ENCODE results near the gene PHACTR2.

PHACTR2 gene

DNA sequence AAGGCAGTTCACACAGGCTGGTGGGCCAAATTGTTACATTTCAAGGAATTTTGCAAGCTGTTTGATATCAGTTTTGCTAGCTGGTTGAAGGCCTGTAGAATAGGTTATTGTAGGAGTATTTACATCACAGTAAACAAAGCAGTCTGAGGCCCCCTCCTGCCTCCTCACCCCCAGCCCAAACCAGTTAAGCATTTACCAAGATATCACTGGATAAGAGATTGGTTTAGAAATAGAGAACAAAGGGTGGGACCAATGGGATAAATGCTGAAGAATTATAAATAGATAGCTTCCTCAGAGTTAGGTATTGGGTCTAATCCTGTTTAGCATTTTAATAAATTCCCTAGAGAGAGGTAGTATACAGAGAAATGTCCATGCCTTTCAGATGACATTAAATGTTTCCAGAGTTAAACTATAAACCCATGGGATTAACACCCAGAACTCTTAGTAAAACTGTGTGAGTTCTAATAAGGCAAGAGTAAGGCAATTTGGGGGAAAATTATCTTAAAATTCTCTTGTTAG is 2.3 kb upstream of the PHACTR2 start:
- DNase-seq (ENCODE audit: low read depth in 2 of 2): no peak

DNA sequence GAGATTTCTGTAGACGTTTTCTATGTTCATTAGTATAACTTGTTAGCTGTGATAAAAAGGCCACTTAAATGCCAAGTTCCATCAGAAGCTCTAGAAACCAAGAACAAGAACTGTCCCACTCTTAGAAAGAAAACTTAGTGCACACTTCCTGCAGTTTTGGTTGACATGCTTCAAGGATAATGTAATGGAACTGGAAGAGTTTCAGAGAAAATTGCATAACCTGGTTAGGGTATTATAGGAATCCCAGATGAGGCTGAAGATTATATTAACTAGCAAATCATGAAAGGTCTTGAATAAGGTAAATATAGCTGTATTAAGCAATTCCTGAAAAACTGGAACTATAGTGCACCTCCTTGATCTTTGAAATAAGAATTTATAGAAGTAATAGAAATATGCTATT is 1.8 kb upstream of the PHACTR2 start:
- DNase-seq (ENCODE audit: low read depth in 2 of 2): no peak

DNA sequence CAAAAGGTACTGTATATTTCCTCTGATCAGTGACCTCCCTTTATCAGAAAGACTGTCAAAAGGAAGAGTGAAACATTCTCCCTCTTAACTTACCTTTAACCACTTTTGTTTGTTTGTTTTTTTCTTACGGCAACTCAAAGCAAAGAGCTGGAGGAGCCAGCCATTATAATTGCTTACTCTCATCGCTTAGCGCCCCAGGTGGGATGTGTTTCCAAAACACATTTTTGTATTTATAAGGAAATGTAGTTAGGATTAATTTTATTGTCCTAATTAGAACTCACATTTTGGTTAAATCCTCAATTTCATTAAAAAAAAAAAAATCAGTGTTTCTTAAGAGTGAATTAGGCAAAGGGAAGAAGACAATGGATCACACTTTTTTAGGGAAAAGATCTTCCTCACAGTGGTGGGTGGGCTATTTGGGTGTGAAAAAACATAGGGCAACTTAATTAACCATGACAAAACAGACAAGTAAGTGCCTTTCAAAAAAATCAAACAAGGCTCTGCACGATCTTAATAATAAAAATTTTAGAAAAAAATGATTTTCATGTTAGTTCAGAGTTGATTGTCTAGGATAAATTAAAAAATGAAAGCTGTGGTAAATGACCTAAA is 1.2 kb upstream of the PHACTR2 start:
- DNase-seq (ENCODE audit: low read depth in 2 of 2): no peak

DNA sequence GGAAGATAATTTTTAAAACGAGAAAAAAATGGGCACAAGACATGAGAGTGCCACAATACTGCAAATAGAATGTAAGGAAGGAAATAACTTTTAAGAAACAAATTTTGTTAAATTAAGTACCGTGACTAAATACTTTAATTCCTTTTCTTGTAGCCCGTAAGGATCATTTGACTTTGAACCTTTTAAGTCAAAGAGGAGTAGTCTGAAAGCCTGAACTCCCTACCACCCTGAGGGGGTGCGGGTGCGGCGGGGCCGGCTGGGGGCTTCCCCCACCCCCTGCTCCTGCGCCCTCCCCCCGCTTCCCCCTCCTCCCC is 231 bp upstream of the PHACTR2 start:
- DNase-seq (ENCODE audit: low read depth in 2 of 2): no peak

DNA sequence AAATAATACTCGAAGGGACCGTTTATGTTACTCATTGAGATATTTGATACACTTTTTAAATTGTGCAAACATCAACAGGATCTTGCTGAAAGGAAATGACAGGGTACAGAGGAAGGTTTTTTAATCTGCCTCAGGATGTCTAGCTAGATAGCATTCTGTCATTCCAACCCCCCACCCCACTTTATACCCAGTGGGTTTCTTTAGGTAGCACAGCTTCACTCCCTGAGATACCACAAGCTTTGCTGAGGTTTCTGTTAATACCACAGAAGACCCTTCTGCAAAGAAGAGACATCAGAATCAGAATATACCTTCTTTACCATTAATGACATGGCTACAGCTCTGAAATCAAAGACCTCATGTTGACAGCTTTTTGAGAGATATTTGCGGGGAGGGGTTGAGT is 1.3 kb downstream of the PHACTR2 start:
- no peak for DNase-seq (ENCODE audit: low read depth in 2 of 2)

DNA sequence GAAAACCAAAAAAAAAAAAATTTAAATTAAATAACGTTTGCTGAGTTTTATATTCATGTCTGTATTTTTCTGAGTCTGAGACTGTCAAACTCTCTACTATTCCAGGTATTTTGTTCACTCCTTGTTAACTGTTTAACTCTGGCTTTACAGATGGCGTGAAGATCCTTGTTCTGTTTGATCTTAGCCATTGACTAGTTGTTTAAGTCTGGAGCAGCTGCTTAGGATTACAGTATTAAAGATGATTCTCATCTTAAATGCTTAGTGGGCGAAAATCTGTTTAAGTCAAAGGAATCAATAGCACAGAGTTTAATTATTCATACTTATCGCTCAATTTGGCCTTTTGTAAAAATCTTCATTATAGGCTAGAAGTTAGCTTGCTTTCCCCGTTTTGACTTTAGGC is 2.4 kb downstream of the PHACTR2 start:
- no peak for DNase-seq (ENCODE audit: low read depth in 2 of 2)

DNA sequence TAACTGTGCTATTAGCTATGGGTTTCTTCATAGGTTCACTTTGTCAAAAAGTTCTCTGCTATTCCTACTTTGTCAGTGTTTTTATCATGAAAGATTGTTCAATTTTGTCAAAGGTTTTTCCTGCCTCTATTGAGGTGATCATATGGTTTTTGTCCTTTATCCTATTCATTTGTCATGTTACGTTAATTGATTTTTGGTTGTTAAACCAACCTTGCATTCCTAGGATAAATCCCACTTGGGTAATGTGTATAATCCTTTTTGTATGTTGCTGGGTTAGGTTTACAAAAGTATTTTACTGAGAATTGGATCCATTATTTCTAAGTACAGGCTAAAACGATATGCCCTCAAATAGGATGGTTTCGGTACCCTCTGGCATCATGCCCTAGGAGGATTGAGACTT is 5.0 kb downstream of the PHACTR2 start:
- DNase-seq (ENCODE audit: low read depth in 2 of 2): no peak

DNA sequence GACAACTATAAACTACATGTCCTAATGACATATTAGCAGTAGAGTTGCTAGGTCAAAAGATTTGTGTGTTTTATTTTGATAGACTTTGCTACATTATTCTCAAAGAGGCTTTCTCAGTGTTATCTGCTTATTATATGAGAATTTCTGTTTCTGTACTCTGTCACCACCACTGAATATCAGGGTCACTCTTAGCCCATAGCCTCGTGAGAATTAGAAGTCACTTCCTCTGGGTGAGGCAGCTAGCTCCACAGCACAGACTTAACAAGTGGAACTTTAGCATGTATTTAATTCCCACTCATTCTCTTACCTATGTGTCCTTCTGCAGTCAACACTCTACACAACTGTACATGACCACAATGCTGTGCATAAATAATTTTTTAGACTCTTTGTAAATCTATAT is 6.7 kb downstream of the PHACTR2 start:
- no peak for DNase-seq (ENCODE audit: low read depth in 2 of 2)

DNA sequence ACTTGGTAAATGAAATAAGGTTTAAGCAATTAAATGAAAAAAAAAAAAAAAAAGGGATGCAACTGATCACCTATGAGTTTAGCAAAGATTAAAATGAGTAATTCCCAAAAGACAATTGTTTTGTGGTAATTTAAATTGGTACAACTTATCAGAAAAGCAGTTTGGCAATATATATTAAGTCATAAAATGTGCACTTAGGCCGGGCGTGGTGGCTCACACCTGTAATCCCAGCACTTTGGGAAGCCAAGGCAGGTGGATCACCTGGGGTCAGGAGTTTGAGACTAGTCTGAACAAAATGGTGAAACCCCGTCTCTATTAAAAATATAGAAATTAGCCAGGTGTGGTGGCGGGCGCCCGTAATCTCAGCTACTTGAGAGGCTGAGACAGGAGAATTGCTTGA is 7.9 kb downstream of the PHACTR2 start:
- no peak for DNase-seq (ENCODE audit: low read depth in 2 of 2)

DNA sequence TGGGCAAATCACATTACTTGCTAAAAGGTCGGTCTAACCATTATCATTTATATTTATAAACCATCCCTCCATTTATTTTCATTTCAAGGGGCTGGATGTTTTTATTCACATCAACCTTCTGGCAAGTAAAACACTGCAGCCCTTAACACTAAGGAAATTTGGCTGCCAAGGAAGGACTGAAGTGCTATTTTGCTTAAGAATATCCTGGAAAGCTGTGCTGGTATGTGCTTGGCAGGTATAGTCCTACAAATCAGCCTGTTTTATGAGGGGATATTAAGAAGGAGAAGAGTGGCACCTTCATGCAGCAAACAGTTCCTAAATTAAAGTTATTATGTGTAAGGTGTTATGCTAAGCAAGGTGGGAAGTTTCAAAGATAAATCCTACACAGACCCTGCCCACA is 9.8 kb downstream of the PHACTR2 start:
- no peak for DNase-seq (ENCODE audit: low read depth in 2 of 2)

DNA sequence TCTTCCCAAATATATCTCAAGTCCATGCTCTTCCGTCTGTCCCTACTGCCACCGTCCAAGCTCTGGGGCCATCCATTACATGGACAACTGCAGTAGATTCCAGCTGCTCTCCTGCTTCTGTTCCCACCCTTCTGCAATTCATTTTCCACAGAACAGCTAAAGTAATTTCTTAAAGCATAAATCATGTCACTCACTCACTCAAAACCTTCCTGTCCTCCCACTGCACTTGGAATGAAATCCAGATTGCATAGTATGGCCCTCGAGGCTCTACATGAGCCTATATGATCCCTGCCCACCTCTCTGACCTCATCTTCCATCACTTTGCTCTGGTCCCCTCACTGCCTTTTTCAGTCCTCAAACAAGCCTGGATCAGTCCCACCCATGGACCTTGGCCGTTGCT is 10.9 kb downstream of the PHACTR2 start:
- DNase-seq (ENCODE audit: low read depth in 2 of 2): no peak

DNA sequence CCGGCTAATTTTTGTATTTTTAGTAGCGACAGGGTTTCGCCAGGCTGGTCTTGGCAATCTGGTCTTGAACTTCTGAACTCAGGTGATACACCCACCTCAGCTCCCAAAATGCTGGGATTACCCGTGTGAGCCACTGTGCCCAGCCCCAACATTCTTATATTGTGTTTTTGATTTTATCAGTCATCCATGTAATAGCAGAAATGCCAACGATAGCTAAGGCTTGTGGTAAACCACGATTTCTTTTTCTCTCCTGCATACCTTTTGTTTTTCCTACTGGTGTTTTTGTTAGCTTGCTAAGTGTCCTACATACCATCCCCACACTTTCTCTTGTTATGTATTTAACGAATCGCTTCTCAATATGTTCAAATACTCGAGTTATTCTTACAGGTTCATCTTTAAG is 12.1 kb downstream of the PHACTR2 start:
- DNase-seq (ENCODE audit: low read depth in 2 of 2): no peak

DNA sequence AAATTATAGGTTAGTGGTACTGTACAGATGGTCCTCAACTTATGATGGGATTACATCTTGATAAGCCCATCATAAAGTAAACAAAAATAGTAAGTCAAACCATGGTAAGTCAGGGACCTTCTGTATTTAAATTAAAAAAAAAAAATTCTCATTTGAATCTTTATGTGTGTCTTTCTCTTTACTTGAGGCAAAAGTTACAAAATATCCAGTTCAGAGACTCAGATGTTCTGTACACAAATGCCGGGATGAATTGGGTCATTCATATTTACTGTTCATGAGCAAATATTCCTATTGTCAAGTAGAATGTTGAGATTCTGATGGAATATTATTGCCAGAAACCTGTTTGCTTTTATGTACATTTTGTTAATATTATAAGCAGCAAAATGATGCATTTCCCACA is 13.4 kb downstream of the PHACTR2 start:
- DNase-seq (ENCODE audit: low read depth in 2 of 2): no peak

DNA sequence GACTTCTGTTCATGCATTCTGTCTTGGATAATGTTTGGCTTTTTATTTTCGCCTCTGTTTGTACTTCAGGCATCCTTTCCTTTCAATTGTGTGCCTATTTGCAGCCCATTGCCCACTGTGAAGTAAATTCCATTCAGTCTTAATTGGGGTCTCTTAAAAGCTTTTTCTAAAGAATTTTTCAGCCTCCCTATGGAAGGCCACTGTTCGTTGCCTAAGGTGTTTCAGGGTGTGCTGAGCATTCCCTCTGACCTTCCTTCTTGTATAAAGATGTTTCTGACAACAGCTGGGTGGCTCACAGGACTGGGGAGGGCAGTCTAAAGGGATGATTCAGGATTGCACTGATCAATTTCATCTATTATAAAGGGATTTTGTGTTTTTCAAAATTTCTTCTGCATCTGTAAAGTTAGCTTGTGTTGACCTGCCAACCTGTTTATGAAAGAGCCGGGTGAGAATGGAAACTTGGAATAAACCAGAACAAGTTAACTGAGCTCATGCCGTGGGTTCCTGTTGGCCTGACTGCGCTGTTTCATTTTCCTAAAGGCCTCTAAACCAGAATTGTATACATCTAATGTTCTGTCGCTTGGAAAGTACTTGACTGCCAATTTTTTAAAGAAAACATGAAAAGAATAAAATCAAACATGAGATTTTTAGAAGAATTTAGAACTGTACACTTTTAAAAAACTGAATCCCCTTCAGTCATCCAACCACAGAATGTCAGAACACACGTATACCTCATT is 14.3 kb downstream of the PHACTR2 start:
- no peak for DNase-seq (ENCODE audit: low read depth in 2 of 2)

DNA sequence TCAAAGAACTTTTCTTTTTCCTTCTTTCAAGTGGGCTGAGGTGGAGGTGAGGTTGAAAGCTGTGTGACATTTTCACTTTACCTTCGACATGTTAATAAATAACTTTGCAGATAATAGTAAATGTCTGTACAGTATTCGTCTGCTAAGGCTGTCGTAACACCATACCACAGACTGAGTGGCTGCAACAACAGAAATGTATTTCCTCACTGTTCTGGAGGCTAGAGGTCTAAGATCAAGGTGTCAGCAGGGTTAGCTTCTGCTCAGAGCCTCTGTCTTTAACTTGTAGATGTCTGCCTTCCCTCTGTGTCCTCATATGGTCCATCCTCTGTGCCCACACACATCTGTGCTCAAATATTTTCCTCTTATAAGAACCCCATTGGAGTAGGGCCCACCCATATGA is 14.9 kb downstream of the PHACTR2 start:
- DNase-seq (ENCODE audit: low read depth in 2 of 2): no peak

DNA sequence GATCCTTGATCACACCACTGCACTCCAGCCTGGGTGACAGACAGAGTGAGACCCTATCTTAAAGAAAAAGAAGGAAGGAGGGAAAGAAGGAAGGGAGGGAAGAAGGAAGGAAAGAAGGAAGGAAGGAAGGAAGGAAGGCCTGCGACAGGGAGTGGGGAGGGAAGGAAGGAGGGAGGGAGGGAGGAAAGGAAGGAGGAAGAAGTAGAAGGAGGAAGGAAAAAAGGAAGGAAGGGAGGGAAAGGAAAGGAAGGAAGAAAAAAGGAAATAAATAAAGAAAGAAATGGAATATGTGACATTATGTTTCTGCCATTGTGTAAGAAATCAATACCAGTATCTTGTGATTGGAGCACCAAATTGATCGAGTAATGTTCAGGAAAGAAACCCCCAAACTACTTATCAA is 16.2 kb downstream of the PHACTR2 start:
- no peak for DNase-seq (ENCODE audit: low read depth in 2 of 2)

DNA sequence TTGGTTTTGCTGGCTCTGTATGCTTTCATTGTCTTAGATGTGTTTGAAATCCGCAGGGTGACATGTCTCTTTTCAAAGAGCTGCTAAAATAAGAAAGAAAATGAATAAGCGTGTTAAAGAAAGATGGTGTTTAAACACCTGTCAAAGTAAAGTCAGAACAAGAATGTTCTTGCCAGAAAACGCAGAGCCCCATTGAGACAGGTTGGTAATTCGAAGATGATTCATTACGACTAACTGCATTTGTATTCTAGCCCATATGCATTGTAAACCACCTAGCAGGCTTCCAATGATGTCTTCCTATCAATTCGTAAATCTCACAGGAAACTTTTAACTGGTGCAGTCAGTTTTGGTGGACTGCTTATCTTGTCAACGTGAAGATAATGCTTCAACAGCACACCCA is 16.8 kb downstream of the PHACTR2 start:
- DNase-seq (ENCODE audit: low read depth in 2 of 2): no peak

DNA sequence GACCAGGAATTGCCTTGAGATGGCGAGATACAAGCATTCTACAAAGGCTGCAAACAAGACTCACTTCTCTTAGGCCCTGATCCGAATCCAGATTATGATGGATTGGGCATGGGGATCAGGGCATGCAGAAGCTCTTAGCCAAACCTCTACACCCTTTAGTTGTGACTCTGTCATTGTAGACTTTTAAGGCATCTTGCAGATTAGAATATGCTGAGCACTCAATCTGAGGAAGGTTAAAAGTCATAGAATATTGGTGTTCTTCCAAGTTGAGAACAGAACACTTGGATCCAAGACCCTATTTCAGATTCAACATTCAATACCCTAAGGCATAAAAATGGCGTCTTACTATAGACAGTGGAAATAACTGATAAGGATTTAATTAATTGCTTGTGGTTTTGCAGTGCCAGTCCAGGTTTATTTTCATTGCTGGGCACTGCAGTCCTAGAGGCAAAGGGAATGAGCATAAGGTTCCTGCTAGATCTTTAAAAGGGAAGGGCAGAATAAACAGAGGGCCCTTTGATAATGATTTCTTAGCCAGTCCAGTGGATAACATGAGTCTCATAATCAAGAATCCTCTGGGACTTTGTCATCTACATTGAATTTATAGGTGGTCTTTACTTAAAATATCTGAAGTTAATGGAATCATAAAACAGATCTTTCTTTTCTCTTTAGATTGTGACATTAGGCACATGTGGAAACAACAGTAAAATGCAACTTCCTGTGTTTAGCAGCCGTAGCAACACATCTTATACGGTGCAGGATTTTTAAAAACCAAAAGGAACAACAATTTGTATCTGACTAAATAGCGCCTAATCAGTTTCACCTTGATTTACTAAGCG is 17.6 kb downstream of the PHACTR2 start:
- DNase-seq (ENCODE audit: low read depth in 2 of 2): no peak

DNA sequence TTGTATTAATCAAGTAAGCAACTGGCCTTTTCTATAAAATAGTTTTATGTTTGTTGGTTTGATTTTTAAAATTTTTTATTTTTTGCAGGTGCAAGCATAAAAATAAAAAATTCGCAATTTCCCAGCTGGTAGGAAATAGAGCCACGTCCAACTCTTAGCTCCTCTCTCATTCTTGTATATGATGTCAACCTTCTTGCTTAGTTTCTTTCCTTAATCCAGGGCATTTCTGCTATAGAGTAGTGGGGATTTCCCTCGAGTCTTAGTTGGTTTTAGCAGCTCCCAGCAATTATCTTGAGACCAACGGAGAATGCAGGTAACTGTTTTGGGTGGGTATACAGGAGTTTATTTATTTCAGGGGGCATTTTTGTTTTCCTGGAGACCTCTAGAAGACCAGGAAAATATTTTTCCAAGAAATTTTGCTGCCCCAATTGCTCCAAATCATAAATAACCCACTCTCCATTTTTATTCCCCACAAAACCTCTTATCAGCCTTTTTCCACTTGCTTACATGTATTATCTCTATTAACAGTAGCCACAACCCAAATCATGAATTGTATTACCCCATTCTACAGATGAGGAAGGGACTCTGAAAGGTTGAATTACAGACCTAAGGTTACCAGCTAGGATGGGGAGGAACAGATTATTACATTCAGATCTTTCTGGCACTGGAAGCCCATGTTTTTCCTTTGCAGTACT is 18.4 kb downstream of the PHACTR2 start:
- no peak for DNase-seq (ENCODE audit: low read depth in 2 of 2)

DNA sequence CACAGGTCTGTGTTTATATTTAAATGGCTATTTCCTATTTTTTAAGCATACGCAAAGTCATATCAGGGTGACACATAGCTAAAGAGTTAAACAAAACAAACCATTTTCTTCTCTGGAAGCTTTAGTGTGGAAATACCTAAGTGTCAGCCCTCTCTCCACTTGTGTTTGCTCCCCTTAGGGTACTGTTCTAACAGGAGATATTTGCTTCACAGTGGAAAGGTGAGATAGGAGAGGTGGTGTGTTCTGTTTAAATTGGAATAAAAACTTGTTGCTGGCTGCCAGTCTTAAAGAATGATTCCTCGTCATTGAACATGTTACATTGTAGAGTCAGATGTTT is 18.9 kb downstream of the PHACTR2 start:
- no peak for DNase-seq (ENCODE audit: low read depth in 2 of 2)

DNA sequence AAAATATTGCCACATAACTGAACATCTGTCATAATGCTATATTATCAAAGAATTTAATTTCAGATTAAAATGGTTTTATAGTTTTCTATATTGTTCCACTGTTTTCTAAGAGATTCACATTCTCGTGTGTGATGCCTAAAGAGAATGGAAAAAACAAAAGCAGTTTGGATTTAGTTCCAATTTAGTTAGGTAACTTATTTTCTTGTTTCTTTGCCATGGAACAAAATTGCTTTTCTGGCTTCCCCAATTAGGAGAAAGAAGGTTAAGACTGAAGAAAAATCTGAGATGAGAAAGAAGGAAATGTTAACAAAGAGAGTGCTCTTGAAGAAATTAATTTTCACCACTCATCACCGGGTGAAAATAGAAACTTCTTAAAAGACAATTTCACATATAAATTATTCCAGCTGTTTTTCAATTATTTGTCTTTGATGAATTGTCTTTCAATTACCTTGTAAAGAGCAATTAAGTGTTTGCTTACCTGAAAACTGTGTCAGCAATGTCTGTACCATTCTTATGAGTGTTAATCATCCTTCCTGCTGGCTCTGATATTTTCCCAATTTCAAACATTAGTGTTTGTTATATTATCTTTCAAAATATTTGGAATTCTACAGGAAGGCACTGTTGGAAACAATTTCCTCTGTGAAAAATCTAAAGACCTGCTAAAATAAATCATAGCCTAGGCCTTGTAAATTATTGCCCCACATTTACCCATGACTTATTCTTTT is 19.5 kb downstream of the PHACTR2 start:
- no peak for DNase-seq (ENCODE audit: low read depth in 2 of 2)

DNA sequence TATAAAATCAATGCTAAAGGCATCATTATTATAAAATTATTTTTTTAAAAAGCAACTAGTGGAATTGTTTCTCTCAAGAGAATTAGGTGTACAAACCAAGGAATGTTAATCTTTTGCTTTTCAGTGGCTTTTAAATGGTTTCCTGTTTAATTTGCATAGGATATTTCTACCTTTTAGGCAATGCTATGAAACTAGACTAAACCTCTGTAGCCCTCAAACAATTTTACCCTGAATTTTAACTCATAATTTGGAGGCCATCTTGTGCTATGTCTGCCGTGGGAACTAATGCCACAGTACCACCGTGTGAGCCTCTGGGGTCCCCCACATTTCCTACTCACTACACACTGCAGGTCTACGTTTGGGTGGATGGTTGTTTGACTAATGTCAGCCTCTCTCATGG is 20.6 kb downstream of the PHACTR2 start:
- no peak for DNase-seq (ENCODE audit: low read depth in 2 of 2)
